Measurements from ENCODE around the gene NFKBIZ. TPM values are rescaled to one million over a fixed set of nuclear protein-coding genes. Genes with fewer than 3 reads are reported as not detected.

Gene NFKBIZ
- total RNA-seq, 1 donor from 2014 or later, result 54.1 TPM

- no peak for TF ChIP-seq CTCF (conservative IDR thresholded peaks at IDR 0.05)
- no peaks in the 10 kb centered on the region for H3K27me3 Mint-ChIP-seq
- no peak overlapping the region for H3K4me3 Mint-ChIP-seq
- DNase-seq (ENCODE audit: extremely low spot score, unreplicated experiment), result no peak
- peaks cover 9% of the 10 kb centered on the region for H3K36me3 Mint-ChIP-seq
- peak overlapping the region; percentile 20 for H3K27ac Mint-ChIP-seq
- no peaks in the 10 kb centered on the region for H3K9me3 Mint-ChIP-seq
- H3K4me1 Mint-ChIP-seq (ENCODE audit: unreplicated experiment), result peaks cover 24% of the 10 kb centered on the region
Measured at GRCh38 chr3:101865751-101866509, 16.6 kb downstream of the NFKBIZ start.

GRCh38 chr3:101867511-101867910 is 18.2 kb downstream of the NFKBIZ start:
- H3K4me1 Mint-ChIP-seq (ENCODE audit: unreplicated experiment), result peaks cover 24% of the 10 kb centered on the region
- no peak for DNase-seq (ENCODE audit: extremely low spot score, unreplicated experiment)
- H3K36me3 Mint-ChIP-seq, result no peaks in the 10 kb centered on the region
- peak overlapping the region; percentile 40 for H3K27ac Mint-ChIP-seq
- H3K9me3 Mint-ChIP-seq, result no peaks in the 10 kb centered on the region
- H3K27me3 Mint-ChIP-seq, result no peaks in the 10 kb centered on the region
- no peak for TF ChIP-seq CTCF (conservative IDR thresholded peaks at IDR 0.05)
- H3K4me3 Mint-ChIP-seq, result peak overlapping the region; percentile 9

GRCh38 chr3:101867996-101868395 is 18.7 kb downstream of the NFKBIZ start:
- H3K36me3 Mint-ChIP-seq, result no peaks in the 10 kb centered on the region
- no peak overlapping the region for H3K4me3 Mint-ChIP-seq
- DNase-seq (ENCODE audit: extremely low spot score, unreplicated experiment), result no peak
- H3K4me1 Mint-ChIP-seq (ENCODE audit: unreplicated experiment), result peaks cover 24% of the 10 kb centered on the region
- peak overlapping the region; percentile 40 for H3K27ac Mint-ChIP-seq
- no peak for TF ChIP-seq CTCF (conservative IDR thresholded peaks at IDR 0.05)
- H3K9me3 Mint-ChIP-seq, result no peaks in the 10 kb centered on the region
- H3K27me3 Mint-ChIP-seq, result no peaks in the 10 kb centered on the region

- H3K36me3 Mint-ChIP-seq, result no peaks in the 10 kb centered on the region
- peaks cover 5% of the 10 kb centered on the region for H3K9me3 Mint-ChIP-seq
- H3K27me3 Mint-ChIP-seq, result no peaks in the 10 kb centered on the region
- no peak overlapping the region for H3K4me3 Mint-ChIP-seq
- peaks cover 24% of the 10 kb centered on the region for H3K4me1 Mint-ChIP-seq (ENCODE audit: unreplicated experiment)
- H3K27ac Mint-ChIP-seq, result no peak overlapping the region
- no peak for TF ChIP-seq CTCF (conservative IDR thresholded peaks at IDR 0.05)
- DNase-seq (ENCODE audit: extremely low spot score, unreplicated experiment), result no peak
Measured at GRCh38 chr3:101868534-101869464, 19.5 kb downstream of the NFKBIZ start.

- no peaks in the 10 kb centered on the region for H3K27me3 Mint-ChIP-seq
- TF ChIP-seq CTCF (conservative IDR thresholded peaks at IDR 0.05), result no peak
- H3K27ac Mint-ChIP-seq, result no peak overlapping the region
- DNase-seq (ENCODE audit: extremely low spot score, unreplicated experiment), result no peak
- H3K4me3 Mint-ChIP-seq, result no peak overlapping the region
- H3K36me3 Mint-ChIP-seq, result no peaks in the 10 kb centered on the region
- H3K9me3 Mint-ChIP-seq, result peaks cover 5% of the 10 kb centered on the region
- H3K4me1 Mint-ChIP-seq (ENCODE audit: unreplicated experiment), result peaks cover 24% of the 10 kb centered on the region
Measured at GRCh38 chr3:101870138-101870537, 20.8 kb downstream of the NFKBIZ start.
